Keratinocyte (primary cell): ENCODE data around the gene SAMD5. TPM values are rescaled to one million over a fixed set of nuclear protein-coding genes. Genes with fewer than 3 reads are reported as not detected.

Experiments
- DNase-seq: peaks from one replicate; pipeline ENCODE4 v3.0.0-alpha.2; 2011; ENCODE audit warnings: low read depth, missing footprints, low spot score
- FAIRE-seq: peaks from 2 replicates; lab custom pipeline; 2011; peaks lifted over from hg19 to GRCh38; lab: Jason Lieb, UNC
- H2AFZ ChIP-seq: 2 replicates; pipeline ENCODE4 v1.6.0; 2012; ENCODE audit warnings: low read length, control low read depth, inconsistent platforms; ENCODE audit not compliant: control insufficient read depth
- H3K27ac ChIP-seq: 2 replicates; pipeline ENCODE4 v1.5.1; 2011; ENCODE audit warnings: low read length; ENCODE audit not compliant: control insufficient read depth, insufficient read depth
- H3K27me3 ChIP-seq: 3 replicates; pipeline ENCODE4 v1.6.0; 2011; ENCODE audit warnings: low read length; ENCODE audit not compliant: control insufficient read depth, insufficient read depth; ENCODE audit errors: extremely low read depth
- H3K36me3 ChIP-seq, 2 experiments: 2 replicates in 1 of 2; 3 replicates in 1 of 2; pipeline ENCODE4 v1.5.1; 2011; ENCODE audit warnings: low read length in 2 of 2, mild to moderate bottlenecking in 1 of 2; ENCODE audit not compliant: control insufficient read depth in 2 of 2, insufficient read depth in 2 of 2; ENCODE audit errors: extremely low read depth in 1 of 2
- H3K4me1 ChIP-seq: 3 replicates; pipeline ENCODE4 v1.5.1; 2011; ENCODE audit warnings: low read length; ENCODE audit not compliant: control insufficient read depth, insufficient read depth; ENCODE audit errors: extremely low read depth
- H3K4me2 ChIP-seq: 3 replicates; pipeline ENCODE4 v1.6.0; 2011; ENCODE audit warnings: low read depth, low read length; ENCODE audit not compliant: control insufficient read depth, insufficient read depth; ENCODE audit errors: extremely low read depth
- H3K4me3 ChIP-seq, 3 experiments: fragments of 200-600 bp in 1 of 3; sonication (generic) in 1 of 3; 2 replicates in 2 of 3; 3 replicates in 1 of 3; pipeline ENCODE4 v1.5.1; 2011 to 2016; ENCODE audit warnings: low read length in 3 of 3, mild to moderate bottlenecking in 3 of 3, control low read depth in 2 of 3, inconsistent platforms in 1 of 3, low read depth in 1 of 3, mixed read lengths in 1 of 3, mixed run types in 1 of 3, moderate library complexity in 1 of 3; ENCODE audit not compliant: control insufficient read depth in 2 of 3, insufficient read depth in 2 of 3; ENCODE audit errors: extremely low read depth in 1 of 3
- H3K79me2 ChIP-seq: 2 replicates; pipeline ENCODE4 v1.6.0; 2012; ENCODE audit warnings: low read length; ENCODE audit not compliant: control insufficient read depth, insufficient read depth
- H3K9ac ChIP-seq: 3 replicates; pipeline ENCODE4 v1.6.0; 2011; ENCODE audit warnings: low read length; ENCODE audit not compliant: control insufficient read depth, insufficient read depth; ENCODE audit errors: extremely low read depth
- H3K9me1 ChIP-seq: 3 replicates; pipeline ENCODE4 v1.6.0; 2011; ENCODE audit warnings: low read length; ENCODE audit not compliant: control insufficient read depth, insufficient read depth; ENCODE audit errors: extremely low read depth
- H3K9me3 ChIP-seq: 2 replicates; pipeline ENCODE4 v1.5.1; 2012; ENCODE audit warnings: low read depth, low read length; ENCODE audit not compliant: control insufficient read depth
- H4K20me1 ChIP-seq: 3 replicates; pipeline ENCODE4 v1.6.0; 2011; ENCODE audit warnings: low read length; ENCODE audit not compliant: control insufficient read depth, insufficient read depth; ENCODE audit errors: extremely low read depth
- EZH2 ChIP-seq: IDR thresholded peaks from one replicate; pipeline ENCODE4 v1.6.1; 2012; ENCODE audit warnings: inconsistent platforms, mild to moderate bottlenecking, low read length, moderate library complexity
- dilution Hi-C: fragments of 300-500 bp; cut with MboI; formaldehyde crosslinking; loops from one replicate; pipeline ENCODE4 v1.7.0; 2020; ENCODE audit warnings: low sequenced_read_pairs; ENCODE audit not compliant: extremely low pct_ligation_motif_present
- polyA plus RNA-seq, 5 experiments: library from polyadenylated mRNA; depleted of rRNA in 3 of 5; stranded (reverse) in 3 of 5; stranded (forward) in 1 of 5; unstranded in 1 of 5; fragments of >200 nt; gene quantifications; 1 replicate in 1 of 5; 2 replicates in 3 of 5; 3 replicates in 1 of 5; pipeline versions ENCODE4 v1.2.1 to v1.2.3, GENCODE V29; 2011 to 2012; ENCODE audit warnings: missing spikeins in 2 of 5, low read depth in 1 of 5, low replicate concordance in 1 of 5
- TF ChIP-seq, protein P1 (sequence below), 3 experiments: IDR thresholded peaks in 1 of 3; conservative IDR thresholded peaks in 1 of 3; optimal IDR thresholded peaks in 1 of 3; 2 replicates in 2 of 3; 3 replicates in 1 of 3; pipeline versions ENCODE3 to v1.5.1; 2011; ENCODE audit warnings: low read length in 3 of 3, mild to moderate bottlenecking in 3 of 3, moderate library complexity in 2 of 3, control low read depth in 1 of 3, inconsistent platforms in 1 of 3; ENCODE audit not compliant: insufficient read depth in 2 of 3; ENCODE audit errors: extremely low read depth in 1 of 3

SAMD5 gene
- polyA plus RNA-seq, 1 donor (not counting 4 experiments of a cell fraction or from before 2014, with no cell fraction given): 1.2 TPM

DNA sequence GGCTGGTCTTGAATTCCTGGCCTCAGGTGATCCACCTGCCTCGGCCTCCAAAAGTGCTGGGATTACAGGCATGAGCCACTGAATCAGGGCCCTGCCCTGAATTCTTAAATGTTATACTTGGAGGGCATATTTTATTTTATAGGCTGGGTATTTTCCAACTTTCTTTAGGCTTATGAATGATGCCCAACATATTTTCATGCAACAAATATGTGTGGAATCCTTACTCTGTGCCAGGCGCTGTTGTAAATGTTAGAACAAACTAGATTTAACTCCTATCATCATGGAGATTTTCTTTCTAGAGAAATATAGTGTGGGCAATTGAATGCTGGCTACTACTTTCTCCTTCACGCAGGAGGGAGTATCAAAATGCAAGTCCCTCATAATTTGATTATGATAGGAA, 71.2 kb downstream of the SAMD5 start:
- H3K79me2 ChIP-seq: no peaks in the 10 kb centered on the region
- H3K4me3 ChIP-seq: no peak overlapping the region
- dilution Hi-C loops: no loop called here
- H3K36me3 ChIP-seq: no peaks in the 10 kb centered on the region
- FAIRE-seq (no peak), DNase-seq (no peak)
- H3K4me1 ChIP-seq: peaks cover 6% of the 10 kb centered on the region
- TF ChIP-seq, protein P1, sequence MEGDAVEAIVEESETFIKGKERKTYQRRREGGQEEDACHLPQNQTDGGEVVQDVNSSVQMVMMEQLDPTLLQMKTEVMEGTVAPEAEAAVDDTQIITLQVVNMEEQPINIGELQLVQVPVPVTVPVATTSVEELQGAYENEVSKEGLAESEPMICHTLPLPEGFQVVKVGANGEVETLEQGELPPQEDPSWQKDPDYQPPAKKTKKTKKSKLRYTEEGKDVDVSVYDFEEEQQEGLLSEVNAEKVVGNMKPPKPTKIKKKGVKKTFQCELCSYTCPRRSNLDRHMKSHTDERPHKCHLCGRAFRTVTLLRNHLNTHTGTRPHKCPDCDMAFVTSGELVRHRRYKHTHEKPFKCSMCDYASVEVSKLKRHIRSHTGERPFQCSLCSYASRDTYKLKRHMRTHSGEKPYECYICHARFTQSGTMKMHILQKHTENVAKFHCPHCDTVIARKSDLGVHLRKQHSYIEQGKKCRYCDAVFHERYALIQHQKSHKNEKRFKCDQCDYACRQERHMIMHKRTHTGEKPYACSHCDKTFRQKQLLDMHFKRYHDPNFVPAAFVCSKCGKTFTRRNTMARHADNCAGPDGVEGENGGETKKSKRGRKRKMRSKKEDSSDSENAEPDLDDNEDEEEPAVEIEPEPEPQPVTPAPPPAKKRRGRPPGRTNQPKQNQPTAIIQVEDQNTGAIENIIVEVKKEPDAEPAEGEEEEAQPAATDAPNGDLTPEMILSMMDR (optimal IDR thresholded peaks at IDR 0.05 in 1 of 3, IDR thresholded peaks at IDR 0.05 in 1 of 3, conservative IDR thresholded peaks at IDR 0.05 in 1 of 3; ENCODE audit: extremely low read depth in 1 of 3, insufficient read depth in 2 of 3, low read length in 3 of 3): no peak
- no peak for TF ChIP-seq EZH2
- H3K9me1 ChIP-seq: no peaks in the 10 kb centered on the region
- no peak overlapping the region for H3K27ac ChIP-seq
- H3K4me2 ChIP-seq: no peak overlapping the region
- H3K9ac ChIP-seq: no peak overlapping the region
- no peak overlapping the region for H2AFZ ChIP-seq
- no peaks in the 10 kb centered on the region for H3K9me3 ChIP-seq
- H4K20me1 ChIP-seq: no peaks in the 10 kb centered on the region
- H3K27me3 ChIP-seq: no peaks in the 10 kb centered on the region

DNA sequence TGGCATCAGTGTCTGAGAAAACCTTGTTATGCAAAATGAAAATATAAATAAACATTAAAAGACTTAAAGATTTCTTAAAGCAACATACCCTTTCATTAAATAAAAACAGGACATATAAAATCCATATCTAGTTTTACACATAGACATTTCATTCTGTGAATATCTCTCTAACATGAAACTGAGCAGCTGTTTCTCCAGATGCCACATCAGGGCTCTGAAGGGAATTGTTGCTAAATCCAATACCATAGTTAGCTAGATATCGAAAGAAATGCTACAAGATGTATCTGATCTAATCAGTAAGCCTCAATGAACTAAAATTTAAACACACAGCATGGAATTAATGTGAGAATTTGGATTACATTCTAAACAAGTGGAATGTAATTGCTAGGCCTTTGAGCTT, 74.5 kb downstream of the SAMD5 start:
- Histone ChIP-seq H3K4me1 (peaks cover 6% of the 10 kb centered on the region), H2AFZ (no peak overlapping the region), H3K9me3 (no peaks in the 10 kb centered on the region), H3K9ac (no peak overlapping the region), H3K9me1 (no peaks in the 10 kb centered on the region), H3K79me2 (no peaks in the 10 kb centered on the region), H3K27ac (no peak overlapping the region), H3K4me2 (no peak overlapping the region), H4K20me1 (no peaks in the 10 kb centered on the region), H3K36me3 (no peaks in the 10 kb centered on the region), H3K4me3 (no peak overlapping the region), H3K27me3 (no peaks in the 10 kb centered on the region)
- DNase-seq (no peak), FAIRE-seq (no peak)
- TF ChIP-seq, protein P1 (optimal IDR thresholded peaks at IDR 0.05 in 1 of 3, IDR thresholded peaks at IDR 0.05 in 1 of 3, conservative IDR thresholded peaks at IDR 0.05 in 1 of 3; ENCODE audit: extremely low read depth in 1 of 3, insufficient read depth in 2 of 3, low read length in 3 of 3): no peak
- no peak for TF ChIP-seq EZH2
- dilution Hi-C loops: no loop called here
